SIG-M5 (cell line): ENCODE results near the gene NPAT.
A peak's percentile ranks its signal among the peaks of the same experiment; 100 is the strongest.

Source experiments
- DNase-seq: peaks from one replicate; lab custom pipeline; 2025; lab: John Stamatoyannopoulos, UW

NPAT gene

DNA sequence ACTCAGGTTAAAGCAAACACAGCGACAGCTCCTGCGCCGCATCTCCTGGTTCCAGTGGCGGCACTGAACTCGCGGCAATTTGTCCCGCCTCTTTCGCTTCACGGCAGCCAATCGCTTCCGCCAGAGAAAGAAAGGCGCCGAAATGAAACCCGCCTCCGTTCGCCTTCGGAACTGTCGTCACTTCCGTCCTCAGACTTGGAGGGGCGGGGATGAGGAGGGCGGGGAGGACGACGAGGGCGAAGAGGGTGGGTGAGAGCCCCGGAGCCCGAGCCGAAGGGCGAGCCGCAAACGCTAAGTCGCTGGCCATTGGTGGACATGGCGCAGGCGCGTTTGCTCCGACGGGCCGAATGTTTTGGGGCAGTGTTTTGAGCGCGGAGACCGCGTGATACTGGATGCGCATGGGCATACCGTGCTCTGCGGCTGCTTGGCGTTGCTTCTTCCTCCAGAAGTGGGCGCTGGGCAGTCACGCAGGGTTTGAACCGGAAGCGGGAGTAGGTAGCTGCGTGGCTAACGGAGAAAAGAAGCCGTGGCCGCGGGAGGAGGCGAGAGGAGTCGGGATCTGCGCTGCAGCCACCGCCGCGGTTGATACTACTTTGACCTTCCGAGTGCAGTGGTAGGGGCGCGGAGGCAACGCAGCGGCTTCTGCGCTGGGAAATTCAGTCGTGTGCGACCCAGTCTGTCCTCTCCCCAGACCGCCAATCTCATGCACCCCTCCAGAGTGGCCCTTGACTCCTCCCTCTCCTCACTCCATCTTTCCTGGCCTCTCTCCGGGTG is at the start of gene NPAT, which contains the start of gene ATM:
TSS of gene NPAT (minus strand) at position 65 of the 774 bp plus-strand sequence. CDS start 102 bp downstream, outside the sequence.
TSS of gene ATM (plus strand) at position 494 of the 774 bp plus-strand sequence. CDS start 4,558 bp downstream, outside the sequence.
- DNase-seq: peak; percentile 94

GRCh38 chr11:108269583-108269982 is 47.1 kb upstream of the NPAT start:
- DNase-seq: no peak

GRCh38 chr11:108253176-108253575 is 30.7 kb upstream of the NPAT start:
- no peak for DNase-seq

DNA sequence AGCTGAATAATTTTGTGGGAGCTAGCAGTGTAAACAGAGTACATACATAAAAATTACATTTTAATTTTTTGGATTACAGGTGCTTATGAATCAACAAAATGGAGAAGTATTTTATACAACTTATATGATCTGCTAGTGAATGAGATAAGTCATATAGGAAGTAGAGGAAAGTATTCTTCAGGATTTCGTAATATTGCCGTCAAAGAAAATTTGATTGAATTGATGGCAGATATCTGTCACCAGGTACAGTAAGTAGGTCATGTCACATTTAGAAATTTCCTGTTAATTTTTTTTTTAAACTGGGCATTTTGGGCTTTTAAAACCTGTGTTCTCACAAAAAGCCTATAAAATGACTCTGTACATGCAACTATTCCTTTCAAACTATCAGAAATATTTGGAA is 24.4 kb upstream of the NPAT start:
- DNase-seq: no peak

DNA sequence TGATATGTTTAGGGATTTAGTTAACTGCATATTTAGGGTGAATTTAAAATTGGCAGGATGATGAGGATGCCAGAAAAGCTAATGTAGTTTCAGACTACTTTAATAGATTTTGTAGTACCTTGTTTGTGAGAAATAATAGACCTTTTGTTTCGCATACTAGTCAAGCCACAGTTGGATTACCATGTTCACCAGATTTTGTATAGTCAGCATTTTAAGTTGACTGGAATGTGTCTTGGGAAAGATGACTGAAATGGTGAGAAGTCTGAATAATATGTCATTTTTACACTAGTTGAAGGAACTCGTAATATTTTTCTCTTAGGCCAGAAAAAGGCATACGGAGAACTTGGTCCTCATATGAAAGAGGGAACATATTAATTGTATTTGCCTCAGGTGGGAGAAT is 23.9 kb upstream of the NPAT start:
- DNase-seq: no peak

- DNase-seq: no peak
Measured at GRCh38 chr11:108242422-108242821, 20.0 kb upstream of the NPAT start.

DNA sequence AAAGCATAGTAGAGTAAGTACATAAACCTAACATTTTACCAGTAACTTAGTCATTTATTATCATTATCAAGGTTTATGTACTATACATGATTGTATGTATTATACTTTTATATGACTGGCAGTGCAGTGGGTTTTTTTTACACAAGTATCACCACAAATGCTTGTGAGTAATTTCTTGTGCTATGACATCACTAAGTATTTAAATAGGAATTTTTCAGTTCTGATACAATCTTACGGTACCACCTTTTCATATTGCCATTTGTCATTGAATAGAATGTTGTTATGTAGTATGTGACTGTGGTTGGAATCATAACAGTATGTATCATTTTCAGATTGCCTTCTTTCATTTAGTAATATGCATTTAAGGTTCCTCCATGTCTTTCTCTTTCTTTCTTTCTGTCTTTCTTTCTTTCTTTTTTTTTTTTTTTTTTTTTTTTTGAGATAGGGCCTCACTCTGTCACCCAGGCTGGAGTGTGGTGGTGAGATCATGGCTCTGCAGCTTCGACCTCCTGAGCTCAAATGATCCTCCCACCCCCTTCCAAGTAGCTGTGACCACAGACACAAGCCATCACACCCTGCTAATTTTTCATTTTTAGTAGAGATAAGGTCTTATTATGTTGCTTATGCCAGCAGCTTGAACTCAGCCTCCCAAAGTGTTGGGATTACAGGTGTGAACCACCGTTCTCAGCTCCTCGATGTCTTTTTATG is 19.0 kb upstream of the NPAT start:
- no peak for DNase-seq

DNA sequence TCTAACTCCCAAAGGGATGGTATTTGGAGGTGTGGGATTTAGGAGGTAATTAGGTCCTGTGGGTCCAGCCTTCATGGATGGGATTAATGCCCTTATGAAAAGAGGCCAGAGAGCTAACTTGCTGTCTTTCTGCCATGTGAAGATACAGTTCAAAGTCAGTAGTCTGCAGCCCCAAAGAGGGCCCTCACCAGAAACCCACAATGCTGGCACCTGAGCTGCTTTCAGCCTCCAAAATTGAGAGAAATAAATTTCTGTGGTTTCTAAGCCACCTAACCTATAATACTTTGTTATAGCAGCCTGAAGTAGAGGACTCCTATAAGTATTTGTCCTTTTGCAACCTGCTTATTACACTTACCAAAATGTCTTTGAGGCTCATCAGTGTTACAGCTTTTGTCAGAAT is 16.6 kb upstream of the NPAT start:
- DNase-seq: no peak

DNA sequence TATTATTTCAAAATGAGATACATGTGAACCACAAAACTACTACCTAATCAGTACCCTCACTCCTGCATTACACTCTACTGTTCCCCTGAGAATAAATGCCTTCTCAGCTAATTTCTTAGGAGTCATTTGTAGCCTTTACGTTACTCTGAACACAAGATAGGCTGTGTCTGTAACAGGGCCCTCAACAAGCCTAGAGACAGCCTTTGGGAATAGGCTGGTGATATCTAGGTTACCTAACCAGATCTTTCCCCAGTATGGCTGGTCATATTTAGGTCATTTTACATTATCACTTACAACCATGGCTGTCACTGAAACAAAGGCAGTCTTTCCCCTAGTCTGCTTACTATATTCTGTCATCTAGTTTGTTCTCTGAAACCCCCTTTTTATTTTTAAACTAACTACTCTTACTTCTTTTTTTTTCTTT is 14.6 kb upstream of the NPAT start:
- DNase-seq: no peak

DNA sequence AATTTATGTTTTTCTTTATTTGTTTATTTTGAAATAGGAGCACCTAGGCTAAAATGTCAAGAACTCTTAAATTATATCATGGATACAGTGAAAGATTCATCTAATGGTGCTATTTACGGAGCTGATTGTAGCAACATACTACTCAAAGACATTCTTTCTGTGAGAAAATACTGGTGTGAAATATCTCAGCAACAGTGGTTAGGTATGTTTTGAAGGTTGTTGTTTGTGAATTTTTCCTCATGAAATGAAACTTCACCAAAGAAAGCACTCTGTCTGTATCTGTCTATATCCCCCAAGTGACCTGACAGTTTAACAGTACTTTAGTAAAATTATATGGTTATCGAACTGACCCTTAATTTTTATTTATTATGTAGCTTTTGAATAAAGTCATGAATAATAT is 13.2 kb upstream of the NPAT start:
- DNase-seq: no peak

DNA sequence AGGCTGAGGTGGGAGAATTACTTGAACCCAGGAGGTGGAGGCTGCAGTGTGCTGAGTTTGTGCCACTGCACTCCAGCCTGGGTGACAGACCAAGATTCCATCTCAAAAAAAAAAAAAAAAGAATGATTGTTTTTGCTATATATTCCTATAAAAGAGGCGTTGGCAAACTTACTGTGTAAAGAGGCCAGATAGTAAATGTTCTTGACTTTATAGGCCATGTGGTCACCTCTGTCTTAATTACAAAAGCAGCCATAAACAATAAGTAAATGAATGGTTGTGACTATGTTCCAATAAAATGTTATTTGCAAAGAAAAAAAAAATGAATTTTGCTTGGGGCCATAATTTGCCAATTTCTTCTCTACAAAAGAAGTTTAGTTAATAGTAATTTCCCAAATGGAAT is 12.8 kb upstream of the NPAT start:
- no peak for DNase-seq

GRCh38 chr11:108233277-108233945 is 11.0 kb upstream of the NPAT start:
- DNase-seq: no peak

DNA sequence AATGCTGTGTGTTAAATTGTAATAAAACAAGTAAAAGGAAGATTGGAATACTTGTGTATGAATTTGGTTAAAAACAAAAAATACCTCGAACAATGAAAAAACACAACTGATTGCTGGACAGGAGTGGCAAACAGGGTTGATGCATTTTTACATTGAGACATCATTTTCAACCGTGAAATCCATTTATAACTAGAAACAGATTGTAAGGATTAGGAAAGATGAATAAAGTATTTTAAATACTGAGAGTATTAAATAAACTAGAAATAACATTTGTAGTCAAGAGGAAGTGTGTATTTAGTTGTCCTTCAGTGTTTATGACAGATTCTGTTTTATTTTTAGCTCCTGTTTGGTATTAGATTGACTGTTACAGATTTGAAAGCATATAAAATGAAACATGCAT is 5.8 kb upstream of the NPAT start:
- no peak for DNase-seq

GRCh38 chr11:108226036-108226435 is 3.6 kb upstream of the NPAT start:
- no peak for DNase-seq

DNA sequence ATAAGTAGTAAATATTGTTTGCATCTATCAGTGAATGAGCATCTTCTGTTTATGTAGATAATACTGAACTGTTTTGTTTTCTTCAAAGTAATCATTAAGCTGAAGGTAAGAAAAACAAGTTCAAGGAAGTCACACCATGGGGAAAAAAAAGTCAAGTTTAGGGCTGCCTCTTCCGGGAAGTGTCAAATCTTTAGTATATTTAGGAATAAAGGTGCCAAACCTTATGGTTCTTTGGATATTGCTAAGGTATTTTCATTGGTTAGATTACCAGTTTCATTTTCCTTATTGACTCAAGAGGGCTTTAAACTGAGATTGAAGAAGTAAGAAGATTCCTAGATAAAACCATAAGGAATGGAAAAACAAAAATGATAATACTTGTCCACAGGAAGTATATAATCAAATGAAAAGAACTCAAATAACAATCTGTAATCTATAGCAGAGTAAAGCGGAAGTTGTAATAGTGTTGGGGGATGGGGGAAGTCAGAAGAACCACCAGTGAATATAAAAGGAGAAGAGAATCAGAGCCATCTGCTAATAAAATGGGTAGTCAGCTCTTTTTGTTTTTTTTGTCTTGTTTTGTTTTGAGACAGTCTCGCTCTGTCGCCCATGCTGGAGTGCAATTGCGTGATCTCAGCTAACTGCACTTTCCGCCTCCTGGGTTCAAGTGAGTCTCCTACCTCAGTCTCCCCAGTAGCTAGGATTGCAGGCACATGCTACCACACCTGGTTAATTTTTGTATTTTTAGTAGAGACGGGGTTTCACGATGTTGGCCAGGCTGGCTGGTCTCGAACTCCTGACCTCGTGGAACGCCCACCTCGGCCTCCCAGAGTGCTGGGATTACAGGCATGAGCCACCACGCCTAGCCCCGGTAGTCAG is 2.7 kb upstream of the NPAT start:
- DNase-seq: no peak

DNA sequence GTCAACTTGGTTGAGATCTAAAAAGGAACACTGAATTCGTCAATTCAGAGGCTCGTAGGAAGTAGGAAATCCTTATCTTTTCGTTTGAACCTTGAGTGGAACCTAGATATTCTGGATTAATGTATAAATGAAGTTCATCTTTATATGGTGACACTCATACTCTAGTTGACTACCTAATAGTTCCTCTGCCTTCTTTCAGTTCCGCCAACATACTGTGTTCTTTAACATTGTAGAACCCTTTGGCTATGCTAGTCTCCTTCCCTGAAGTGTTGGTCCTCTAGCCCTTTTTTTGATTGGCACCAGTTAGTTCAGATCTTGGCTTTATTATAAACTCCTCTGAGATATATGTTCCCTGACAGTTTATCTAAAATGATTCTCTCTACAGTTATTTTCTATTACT is 1.9 kb upstream of the NPAT start:
- DNase-seq: no peak

DNA sequence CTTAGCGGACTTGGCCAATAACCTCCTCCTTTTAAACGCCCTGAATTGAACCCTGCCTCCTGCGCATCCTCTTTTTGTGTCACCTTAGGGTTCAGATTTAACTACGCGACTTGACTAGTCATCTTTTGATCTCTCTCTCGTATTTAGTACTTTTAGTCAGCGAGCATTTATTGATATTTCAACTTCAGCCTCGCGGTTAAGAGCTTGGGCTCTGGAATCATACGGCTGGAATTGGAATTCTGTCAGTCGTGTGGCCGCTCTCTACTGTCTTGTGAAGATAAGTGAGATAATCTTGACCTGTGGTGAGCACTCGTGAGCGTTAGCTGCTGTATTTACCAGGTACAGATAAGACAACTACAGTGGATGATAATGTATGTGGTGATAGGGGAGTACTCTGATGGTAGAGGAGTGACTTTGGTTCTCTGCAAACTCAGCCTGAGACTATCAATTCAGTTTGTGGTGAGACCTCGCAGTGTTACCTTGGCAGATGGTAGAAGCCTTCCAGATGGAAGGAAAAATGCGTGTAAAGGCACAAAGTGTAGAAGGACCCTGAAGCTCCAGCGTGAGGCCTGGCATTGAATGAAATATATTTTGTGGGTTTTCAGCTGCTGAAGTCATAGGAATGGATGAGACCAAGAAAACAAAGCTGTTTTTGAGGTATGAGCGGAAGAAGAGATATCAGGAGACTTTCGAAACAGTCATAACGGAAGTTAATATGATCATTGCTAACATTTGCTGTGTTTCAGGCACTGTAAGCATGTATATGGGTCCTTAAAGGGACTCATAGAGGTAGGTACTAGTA is 1.1 kb upstream of the NPAT start:
- no peak for DNase-seq

- DNase-seq: no peak
Measured at GRCh38 chr11:108221911-108222573, 396 bp downstream of the NPAT start.

GRCh38 chr11:108221371-108221770 is 1.1 kb downstream of the NPAT start:
- no peak for DNase-seq

- DNase-seq: no peak
Measured at GRCh38 chr11:108220721-108221336, 1.6 kb downstream of the NPAT start.
